GM18526 (cell line): ENCODE measurements around the gene NTSR1.

Source experiments
- POLR2A ChIP-seq: IDR thresholded peaks from 3 replicates; pipeline ENCODE4 v1.6.1; 2011; ENCODE audit not compliant: insufficient read length; ENCODE audit errors: extremely low read depth

NTSR1 gene

DNA sequence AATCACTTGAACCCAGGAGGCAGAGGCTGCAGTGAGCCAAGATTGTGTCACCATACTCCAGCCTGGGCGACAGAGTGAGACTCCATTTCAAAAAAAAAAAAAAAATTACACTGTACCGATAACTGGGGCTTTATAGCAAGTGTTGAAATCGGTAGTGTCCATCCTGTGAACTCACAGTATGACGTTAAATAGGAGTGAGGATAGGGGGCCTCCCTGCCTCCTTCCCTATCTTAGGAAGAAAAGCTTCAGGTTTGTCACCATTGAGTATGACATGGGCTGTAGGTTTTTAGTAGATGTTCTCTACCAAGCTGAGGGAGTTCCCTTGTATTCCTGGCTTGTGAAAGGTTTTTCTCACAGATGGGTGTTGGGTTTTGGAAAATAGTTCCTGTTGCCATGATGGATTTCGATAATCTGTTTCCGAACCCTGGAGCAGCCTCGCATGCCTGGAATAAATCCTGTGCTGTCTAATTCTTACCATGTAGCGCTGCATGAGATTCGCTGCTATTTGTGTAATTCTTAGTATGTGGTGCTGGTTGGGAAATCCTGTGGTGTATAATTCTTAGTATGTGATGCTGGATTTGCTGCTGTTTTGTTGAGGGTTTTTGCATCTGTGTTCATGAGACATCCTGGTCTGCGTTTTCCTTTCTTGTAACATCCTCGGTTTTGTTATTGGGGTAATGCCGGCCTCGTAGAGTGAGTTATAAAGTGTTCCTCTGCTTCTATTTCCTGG is 23.6 kb downstream of the NTSR1 start:
- TF ChIP-seq POLR2A: no peak

DNA sequence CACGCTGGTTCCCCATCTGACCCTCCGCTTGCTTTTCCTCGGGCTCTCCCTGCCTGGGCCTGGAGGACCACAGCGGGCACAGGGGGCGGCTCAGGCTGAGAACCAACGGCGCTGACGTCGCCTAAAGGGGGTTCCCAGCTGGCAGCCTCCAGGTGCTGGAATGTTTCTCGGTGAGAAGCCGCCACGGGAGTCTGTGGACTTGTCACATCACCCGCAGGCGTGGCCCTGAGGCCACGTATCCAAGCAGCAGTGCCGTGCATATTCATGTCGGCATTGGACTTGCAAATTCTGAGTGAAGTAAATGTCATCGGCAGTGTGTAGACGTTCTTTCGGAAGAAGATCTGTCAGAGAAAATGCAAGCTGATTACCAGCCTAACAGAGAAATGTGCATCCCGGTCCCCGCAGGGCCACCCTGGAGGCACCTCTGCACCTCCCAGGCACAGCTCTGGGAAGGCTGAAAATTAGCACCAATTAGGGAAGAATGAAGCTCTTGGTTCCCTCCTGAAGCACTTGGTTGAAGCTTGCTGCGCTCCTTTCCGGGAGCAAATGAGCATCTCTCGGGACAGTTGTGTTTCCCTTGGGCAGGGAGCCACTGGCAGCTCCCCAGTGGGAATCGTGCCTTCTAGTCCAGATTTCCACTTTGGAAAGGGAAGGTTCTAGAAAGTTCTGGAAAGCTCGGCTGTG is 24.3 kb downstream of the NTSR1 start:
- no peak for TF ChIP-seq POLR2A

DNA sequence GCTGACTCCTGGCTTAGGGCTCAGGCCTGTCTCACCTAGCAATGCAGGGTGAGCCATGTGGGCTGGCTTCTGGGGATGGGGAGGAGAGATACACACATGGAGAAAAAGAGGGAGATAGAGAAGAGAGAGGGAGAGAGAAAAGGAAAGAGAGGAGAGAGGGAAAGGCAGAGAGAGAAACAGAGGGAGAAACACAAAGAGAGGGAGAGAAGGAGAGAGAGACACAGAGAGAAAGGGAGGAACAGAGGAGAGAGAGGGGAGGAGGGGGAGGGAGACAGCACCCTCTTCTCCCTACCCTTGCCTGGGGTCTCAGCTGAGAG is 24.8 kb downstream of the NTSR1 start:
- TF ChIP-seq POLR2A: no peak

DNA sequence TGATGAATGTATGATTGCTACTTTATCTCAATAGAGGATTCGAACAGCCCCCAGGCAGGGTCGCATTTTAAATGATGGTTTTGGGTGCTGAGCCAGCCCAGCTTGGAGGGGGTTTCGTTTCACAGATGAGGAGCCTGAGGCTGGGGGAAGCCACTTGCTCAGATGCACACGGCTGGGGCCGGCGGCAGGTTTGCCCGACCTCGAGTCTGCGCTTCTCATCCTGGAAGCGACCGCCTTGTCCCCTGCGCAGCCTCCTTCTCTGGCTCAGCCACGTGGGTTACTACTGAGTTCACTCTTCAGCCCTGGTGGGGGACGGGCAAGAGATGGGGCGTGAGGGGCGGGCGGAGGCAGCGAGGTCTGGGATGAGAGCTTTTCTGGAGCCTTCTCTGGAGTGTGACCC is 25.3 kb downstream of the NTSR1 start:
- no peak for TF ChIP-seq POLR2A

DNA sequence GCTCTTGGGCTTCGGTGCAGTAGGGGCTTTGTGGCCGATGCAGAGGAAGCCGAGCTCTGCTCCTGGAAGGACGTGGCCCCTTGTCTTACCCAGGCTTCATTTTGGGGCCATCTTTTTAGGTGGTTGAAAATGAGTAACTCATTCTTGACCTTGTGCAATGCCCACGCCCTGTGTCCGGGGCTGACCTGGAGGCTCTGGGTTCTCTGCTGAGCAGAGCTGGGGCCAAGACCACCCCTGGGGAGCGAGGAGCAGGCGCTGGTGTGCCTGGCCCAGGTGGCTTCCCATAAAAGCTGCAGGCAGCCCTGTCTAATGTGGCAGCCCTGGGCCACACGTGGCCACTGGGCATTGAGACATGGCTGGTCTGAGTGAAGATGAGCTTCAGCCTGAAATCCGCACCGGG is 25.7 kb downstream of the NTSR1 start:
- no peak for TF ChIP-seq POLR2A

DNA sequence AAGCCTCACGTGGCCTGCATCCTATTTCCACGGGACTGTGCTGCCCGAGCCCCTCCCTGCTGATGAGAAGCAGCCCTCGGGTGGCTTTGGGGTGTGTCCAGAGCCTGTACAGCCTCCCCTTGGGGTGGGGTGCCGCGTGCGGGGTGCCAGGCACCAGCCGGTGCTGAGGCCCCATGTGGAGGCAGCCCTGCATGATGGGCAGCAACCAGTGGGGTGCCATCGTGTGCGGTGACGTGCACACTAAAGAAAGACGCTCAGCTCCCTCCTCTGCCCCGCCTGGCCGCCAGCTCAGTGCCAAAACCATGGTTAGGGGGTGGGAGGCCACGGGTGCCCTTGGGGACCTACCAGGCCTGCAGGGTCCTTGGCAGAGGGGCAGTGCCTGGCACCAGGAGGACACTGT is 26.2 kb downstream of the NTSR1 start:
- TF ChIP-seq POLR2A: no peak

DNA sequence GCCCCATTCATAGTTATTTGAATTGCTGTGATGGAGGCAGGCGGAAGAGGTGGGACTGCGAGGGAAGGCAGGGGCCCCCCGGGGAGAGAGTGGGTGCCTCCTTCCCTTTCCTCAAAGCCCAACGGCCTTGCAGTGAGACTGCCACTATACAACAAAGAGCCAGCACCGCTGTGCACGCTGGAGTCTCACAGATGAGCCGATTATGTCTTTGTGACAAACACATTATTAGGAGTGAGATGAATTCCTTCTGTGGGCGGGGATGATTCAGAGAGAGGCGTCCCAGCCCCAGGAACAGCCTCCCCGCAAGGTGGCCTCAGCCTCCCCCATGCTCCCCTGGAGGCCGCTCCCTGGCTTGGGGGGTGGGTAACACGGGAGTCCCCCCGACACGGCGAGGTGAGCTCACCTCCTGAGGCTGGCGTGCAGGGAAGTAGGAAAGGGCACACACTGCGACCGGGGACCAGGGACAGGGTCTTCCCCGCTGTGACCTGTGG is 26.7 kb downstream of the NTSR1 start:
- no peak for TF ChIP-seq POLR2A

DNA sequence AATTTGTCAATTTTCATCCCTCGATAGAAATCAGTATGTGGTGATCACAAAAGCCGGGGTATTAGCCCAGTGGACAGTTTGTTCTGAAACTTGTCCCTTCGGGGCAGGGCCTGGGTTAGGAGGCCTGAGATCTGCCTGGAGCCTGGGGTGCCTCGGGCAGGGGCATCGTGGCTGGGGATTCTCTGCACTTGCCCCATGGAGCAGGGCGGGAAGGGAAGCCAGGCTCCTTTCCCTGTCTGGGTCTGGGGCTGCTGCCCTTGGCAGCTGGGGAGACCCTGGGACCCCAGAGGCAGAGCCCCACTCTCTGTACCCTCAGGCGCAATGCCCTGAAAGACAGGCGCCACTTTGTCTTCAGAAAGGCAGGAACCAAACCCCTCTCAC is 27.4 kb downstream of the NTSR1 start:
- TF ChIP-seq POLR2A: no peak

DNA sequence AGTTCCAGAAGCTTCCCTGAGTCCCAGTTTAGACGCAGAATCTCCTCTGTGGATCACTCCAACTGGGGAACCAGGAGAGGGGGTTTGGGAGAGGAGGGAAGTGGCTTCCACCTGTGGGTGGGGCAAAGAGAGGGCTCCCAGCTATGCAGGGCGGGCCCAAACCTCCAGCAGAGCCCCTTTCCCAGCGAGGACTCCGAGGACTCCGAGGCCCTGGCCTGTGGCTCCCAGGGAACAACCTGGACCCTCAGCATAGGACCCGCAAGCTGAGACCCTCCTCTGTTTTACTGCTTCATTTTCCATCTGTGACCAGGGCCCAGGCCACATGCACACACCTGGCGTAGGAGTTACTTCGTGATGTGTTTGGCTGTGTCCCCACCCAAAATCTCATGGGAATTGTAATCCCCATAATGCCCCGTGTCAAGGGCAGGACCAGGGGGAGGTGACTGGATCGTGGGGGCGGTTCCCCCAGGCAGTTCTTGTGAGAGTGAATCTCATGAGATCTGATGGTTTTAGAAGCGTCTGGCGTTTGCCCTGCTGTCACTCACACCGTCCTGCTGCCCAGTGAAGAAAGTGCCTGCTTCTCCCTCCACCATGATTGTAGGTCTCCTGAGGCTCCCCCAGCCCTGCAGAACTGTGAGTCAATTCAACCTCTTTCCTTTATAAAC is 27.9 kb downstream of the NTSR1 start:
- no peak for TF ChIP-seq POLR2A

DNA sequence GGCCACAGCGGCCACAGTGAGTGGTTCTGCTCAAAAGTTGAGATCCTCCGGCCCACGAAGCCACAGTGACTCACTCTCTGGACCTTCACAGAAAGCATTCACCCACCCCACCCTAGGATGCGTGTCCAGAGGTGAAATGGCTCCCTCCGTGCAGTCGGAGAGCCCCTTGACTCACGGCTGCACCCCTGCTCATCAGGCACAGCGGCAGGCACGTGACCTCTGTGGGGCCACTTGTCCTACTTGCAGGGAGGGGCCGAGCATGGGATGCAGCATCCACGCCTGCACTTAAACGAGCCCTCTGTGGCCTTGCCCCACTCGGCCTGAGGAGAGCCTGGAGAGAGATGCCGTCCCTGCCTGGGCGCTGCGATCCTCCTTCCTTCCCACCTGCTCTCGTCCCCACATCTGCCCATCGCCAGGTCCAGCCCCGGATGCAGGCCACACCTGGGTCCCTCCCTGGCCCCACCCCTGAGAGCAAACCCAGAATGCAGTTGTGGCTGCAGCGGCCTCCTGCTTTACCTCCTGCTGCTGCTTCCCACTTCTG is 28.7 kb downstream of the NTSR1 start:
- no peak for TF ChIP-seq POLR2A

DNA sequence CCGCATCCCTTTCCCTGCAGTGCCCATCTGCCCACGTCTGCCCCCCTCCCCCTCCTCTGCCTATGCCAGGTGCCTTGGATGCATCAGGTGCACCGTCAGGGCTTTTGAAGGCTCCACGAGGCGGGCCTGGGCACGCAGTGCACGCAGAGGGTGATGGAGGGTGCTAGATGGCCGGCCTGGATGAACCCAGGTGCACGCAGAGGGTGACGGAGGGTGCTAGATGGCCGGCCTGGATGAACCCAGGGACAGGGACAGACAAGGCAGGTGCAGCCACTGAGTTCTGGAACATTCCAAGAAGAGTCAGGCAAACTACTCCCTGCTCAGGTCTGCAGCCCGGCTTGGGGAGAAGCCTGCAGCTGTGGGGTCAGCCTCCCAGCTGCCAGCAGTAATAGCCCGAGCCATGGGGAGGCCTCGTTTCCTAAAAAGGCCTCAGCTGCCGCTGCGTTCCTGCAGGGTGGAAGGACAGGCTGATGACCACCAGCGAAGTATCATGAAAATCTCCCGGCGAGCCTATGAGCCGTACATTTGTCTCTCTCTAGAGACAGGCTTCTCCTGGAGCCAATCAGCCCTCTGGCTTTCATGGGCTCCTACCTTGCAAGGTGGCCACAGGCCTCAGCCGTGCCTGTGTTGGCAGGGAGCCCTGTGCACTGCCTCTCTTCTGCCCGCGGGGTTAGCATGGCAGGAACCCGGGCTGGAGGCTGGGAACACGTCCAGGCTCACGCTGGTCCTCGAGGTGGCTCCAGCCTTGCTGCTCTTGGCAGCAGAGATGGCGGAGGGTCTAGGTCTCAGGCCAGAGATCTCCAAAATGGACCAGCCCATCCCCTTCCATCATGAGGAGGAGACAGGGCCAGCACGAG is 29.6 kb downstream of the NTSR1 start:
- TF ChIP-seq POLR2A: no peak

DNA sequence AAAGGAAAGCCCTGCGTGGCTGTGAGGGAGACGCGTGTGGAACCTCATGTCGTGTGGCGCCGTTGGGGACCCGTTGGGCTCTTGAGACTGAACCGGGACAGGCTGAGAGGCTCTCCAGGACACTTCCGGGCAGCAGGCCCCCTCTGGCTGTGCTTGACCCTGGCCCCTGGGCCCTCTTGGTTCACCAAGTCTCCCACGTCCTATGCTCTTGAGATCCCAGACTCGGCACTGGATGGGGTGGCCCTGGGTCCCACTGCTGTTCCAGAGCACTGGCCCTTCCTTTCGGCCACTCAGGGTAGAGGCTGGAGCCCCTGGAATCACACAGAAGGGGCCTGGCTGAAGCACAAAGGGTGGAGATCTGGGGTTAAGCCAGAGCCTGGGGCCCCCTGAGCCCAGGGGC is 30.4 kb downstream of the NTSR1 start:
- no peak for TF ChIP-seq POLR2A

DNA sequence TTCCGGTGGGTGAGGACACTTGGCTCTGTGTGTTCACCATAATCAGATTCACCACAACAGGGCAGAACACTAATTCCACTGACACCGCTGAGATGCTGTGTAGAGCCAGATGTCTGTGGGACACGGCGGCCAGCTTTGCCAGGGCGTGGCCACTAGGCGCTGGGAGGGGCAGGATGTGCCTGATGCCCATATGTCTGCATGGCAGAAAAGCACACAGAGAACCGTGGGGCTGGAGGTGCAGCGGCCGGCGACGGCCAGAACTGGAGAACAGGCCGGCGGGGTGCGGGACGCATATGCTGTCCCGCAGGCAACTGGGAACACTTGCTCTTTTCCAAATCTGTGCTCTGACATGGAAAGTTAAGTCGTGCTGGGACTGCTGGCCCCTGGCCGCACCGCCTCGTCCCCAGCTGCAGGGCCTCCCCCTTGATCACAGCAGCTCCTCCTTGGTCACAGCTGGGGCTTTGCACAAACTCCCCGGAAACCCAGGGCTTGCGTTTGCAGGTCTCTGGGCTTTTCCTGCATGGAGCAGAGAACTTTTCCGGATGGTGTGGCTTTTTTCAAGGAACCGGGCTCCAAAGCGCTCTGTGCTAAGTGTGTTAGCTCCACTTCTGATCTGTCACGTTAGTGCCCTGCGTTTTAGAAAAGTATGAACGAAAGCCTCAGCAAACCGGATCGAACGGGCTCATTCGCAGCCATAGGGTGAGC is 31.1 kb downstream of the NTSR1 start:
- no peak for TF ChIP-seq POLR2A

DNA sequence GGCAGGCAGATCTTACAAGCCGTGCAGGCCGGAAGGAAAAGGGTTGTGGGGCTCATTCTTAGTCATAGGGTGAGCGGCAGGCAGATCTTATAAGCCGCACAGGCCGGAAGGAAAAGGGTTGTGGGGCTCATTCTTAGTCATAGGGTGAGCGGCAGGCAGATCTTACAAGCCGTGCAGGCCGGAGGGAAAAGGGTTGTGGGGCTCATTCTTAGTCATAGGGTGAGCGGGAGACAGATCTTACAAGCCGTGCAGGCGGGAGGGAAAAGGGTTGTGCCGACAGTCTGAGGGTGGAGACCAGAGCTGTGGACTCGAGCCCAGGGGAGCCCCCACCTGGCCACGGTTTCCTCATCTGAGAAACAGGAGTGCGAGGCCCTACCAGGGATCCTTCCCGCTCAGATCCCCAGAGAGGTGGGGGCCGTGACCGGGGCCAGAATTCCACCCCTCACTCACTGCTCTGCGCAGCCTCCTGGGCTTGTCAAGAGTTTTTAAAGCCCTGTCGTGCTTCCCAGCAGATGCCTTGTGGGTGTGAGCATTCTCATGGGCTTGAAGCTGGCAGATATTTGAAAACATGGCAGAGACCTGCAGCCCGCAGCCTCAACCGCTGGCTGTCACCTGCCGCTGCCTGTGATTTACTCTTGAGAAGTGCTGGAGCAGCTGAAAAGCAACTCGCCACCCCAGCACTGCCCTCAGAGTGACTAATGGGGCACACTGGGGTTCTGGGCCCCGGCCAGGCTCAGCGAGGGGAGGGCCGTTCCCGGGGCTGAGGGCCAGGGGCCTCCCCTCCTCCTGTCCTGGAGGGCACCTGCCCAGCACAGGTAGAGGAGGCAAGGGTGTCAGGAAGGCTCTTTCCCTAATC is 31.9 kb downstream of the NTSR1 start:
- TF ChIP-seq POLR2A: no peak
